ENCODE measurements around the gene MLX.

GRCh38 chr17:42591411-42591810, 24.5 kb downstream of the MLX start:
- TF ChIP-seq, protein P1, sequence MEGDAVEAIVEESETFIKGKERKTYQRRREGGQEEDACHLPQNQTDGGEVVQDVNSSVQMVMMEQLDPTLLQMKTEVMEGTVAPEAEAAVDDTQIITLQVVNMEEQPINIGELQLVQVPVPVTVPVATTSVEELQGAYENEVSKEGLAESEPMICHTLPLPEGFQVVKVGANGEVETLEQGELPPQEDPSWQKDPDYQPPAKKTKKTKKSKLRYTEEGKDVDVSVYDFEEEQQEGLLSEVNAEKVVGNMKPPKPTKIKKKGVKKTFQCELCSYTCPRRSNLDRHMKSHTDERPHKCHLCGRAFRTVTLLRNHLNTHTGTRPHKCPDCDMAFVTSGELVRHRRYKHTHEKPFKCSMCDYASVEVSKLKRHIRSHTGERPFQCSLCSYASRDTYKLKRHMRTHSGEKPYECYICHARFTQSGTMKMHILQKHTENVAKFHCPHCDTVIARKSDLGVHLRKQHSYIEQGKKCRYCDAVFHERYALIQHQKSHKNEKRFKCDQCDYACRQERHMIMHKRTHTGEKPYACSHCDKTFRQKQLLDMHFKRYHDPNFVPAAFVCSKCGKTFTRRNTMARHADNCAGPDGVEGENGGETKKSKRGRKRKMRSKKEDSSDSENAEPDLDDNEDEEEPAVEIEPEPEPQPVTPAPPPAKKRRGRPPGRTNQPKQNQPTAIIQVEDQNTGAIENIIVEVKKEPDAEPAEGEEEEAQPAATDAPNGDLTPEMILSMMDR (IDR thresholded peaks at IDR 0.05): no peak
- TF ChIP-seq POLR2A (IDR thresholded peaks at IDR 0.05): no peak

Measured in heart left ventricle (tissue), 13 donors.